ENCODE data around the gene TNRC6A. TPM values are rescaled to one million over a fixed set of nuclear protein-coding genes. Genes with fewer than 3 reads are reported as not detected.
"Not testable (repeated sequence)": the region's sequence is repeated elsewhere in the genome, so short reads cannot be mapped to it uniquely, and the experiment has no call there.

TNRC6A gene
- total RNA-seq, 2 experiments from 2014 or later: 47.4 to 49.3 TPM

GRCh38 chr16:24749310-24749709, 19.9 kb downstream of the TNRC6A start:
- CTCF ChIA-PET: interaction anchor here (0.6 to 2.4 kb wide), 4 partner anchors 10 to 19 kb away, joined by 3 to 5 read pairs (median 4); no protein-coding TSS in a partner anchor
- H3K36me3 Mint-ChIP-seq (ENCODE audit: low read depth): peaks cover 19% of the 10 kb centered on the region
- peaks cover 57% of the 10 kb centered on the region for H3K4me1 Mint-ChIP-seq
- no peaks in the 10 kb centered on the region for H3K27me3 Mint-ChIP-seq
- POLR2A ChIA-PET: no interaction called here
- no peaks in the 10 kb centered on the region for H3K9me3 Mint-ChIP-seq
- no peak for DNase-seq
- H3K27ac Mint-ChIP-seq: no peak overlapping the region
- no peak overlapping the region for H3K4me3 Mint-ChIP-seq

GRCh38 chr16:24749872-24750271, 20.4 kb downstream of the TNRC6A start:
- peaks cover 53% of the 10 kb centered on the region for H3K4me1 Mint-ChIP-seq
- DNase-seq, H3K9me3 Mint-ChIP-seq, POLR2A ChIA-PET, H3K4me3 Mint-ChIP-seq, H3K27me3 Mint-ChIP-seq, H3K27ac Mint-ChIP-seq: not testable (repeated sequence)
- peaks cover 19% of the 10 kb centered on the region for H3K36me3 Mint-ChIP-seq (ENCODE audit: low read depth)
- CTCF ChIA-PET: interaction anchor here (1.1 to 2.4 kb wide), 2 partner anchors 10 to 20 kb away, joined by 3 to 5 read pairs; no protein-coding TSS in a partner anchor

- DNase-seq: no peak
- POLR2A ChIA-PET: no interaction called here
- Mint-ChIP-seq H3K36me3 (ENCODE audit: low read depth) (peaks cover 10% of the 10 kb centered on the region), H3K27me3 (no peaks in the 10 kb centered on the region), H3K4me3 (no peak overlapping the region), H3K9me3 (no peaks in the 10 kb centered on the region), H3K27ac (no peak overlapping the region), H3K4me1 (peaks cover 32% of the 10 kb centered on the region)
- CTCF ChIA-PET: interaction anchor here (1.0 kb wide), 1 partner anchor 16 kb away, joined by 3 read pairs; no protein-coding TSS in a partner anchor
These were observed 23.5 kb downstream of the TNRC6A start for GRCh38 chr16:24753000-24753399.

GRCh38 chr16:24753437-24753836, 24.0 kb downstream of the TNRC6A start:
- Mint-ChIP-seq H3K36me3 (ENCODE audit: low read depth) (peaks cover 10% of the 10 kb centered on the region), H3K27ac (no peak overlapping the region), H3K4me1 (peaks cover 28% of the 10 kb centered on the region), H3K9me3 (no peaks in the 10 kb centered on the region), H3K4me3 (no peak overlapping the region), H3K27me3 (no peaks in the 10 kb centered on the region)
- POLR2A ChIA-PET: no interaction called here
- DNase-seq: no peak
- CTCF ChIA-PET: interaction anchor here (0.5 to 1.0 kb wide), 2 partner anchors 16 to 250 kb away, joined by 3 read pairs; no protein-coding TSS in a partner anchor

- ChIA-PET CTCF (interaction anchor here (0.9 kb wide), 1 partner anchor 11 kb away, joined by 3 read pairs; no protein-coding TSS in a partner anchor), POLR2A (no interaction called here)
- no peak for DNase-seq
These were observed 25.1 kb downstream of the TNRC6A start for GRCh38 chr16:24754543-24754942.

GRCh38 chr16:24755201-24755874, 25.9 kb downstream of the TNRC6A start:
- ChIA-PET CTCF (interaction anchor here (0.7 to 0.9 kb wide), 3 partner anchors 10 to 397 kb away, joined by 3 read pairs; no protein-coding TSS in a partner anchor), POLR2A (no interaction called here)
- Mint-ChIP-seq H3K27me3 (no peaks in the 10 kb centered on the region), H3K9me3 (no peaks in the 10 kb centered on the region), H3K27ac (no peak overlapping the region), H3K36me3 (ENCODE audit: low read depth) (peaks cover 5% of the 10 kb centered on the region), H3K4me1 (peaks cover 18% of the 10 kb centered on the region), H3K4me3 (no peak overlapping the region)
- DNase-seq: no peak

More at GRCh38 chr16:24754543-24754942, 25.1 kb downstream of the TNRC6A start:
- no peaks in the 10 kb centered on the region for H3K27me3 Mint-ChIP-seq
- peaks cover 5% of the 10 kb centered on the region for H3K36me3 Mint-ChIP-seq (ENCODE audit: low read depth)
- H3K4me1 Mint-ChIP-seq: peaks cover 18% of the 10 kb centered on the region
- no peak overlapping the region for H3K4me3 Mint-ChIP-seq
- H3K9me3 Mint-ChIP-seq: no peaks in the 10 kb centered on the region
- no peak overlapping the region for H3K27ac Mint-ChIP-seq

GRCh38 chr16:24758373-24758772, 28.9 kb downstream of the TNRC6A start:
- no peak for DNase-seq
- H3K36me3 Mint-ChIP-seq (ENCODE audit: low read depth): peaks cover 5% of the 10 kb centered on the region
- H3K4me1 Mint-ChIP-seq: peaks cover 7% of the 10 kb centered on the region
- no peak overlapping the region for H3K27ac Mint-ChIP-seq
- CTCF ChIA-PET: interaction anchor here (0.6 to 1.1 kb wide), 2 partner anchors 21 to 265 kb away, joined by 3 to 5 read pairs; no protein-coding TSS in a partner anchor
- H3K9me3 Mint-ChIP-seq: no peaks in the 10 kb centered on the region
- POLR2A ChIA-PET: no interaction called here
- no peak overlapping the region for H3K4me3 Mint-ChIP-seq
- no peaks in the 10 kb centered on the region for H3K27me3 Mint-ChIP-seq

- no peaks in the 10 kb centered on the region for H3K27me3 Mint-ChIP-seq
- peaks cover 9% of the 10 kb centered on the region for H3K4me1 Mint-ChIP-seq
- POLR2A ChIA-PET: no interaction called here
- H3K27ac Mint-ChIP-seq: no peak overlapping the region
- H3K36me3 Mint-ChIP-seq (ENCODE audit: low read depth): peaks cover 8% of the 10 kb centered on the region
- no peak overlapping the region for H3K4me3 Mint-ChIP-seq
- H3K9me3 Mint-ChIP-seq: no peaks in the 10 kb centered on the region
- no peak for DNase-seq
- CTCF ChIA-PET: interaction anchor here (1.1 kb wide), 1 partner anchor 22 kb away, joined by 3 read pairs; no protein-coding TSS in a partner anchor
These were observed 29.6 kb downstream of the TNRC6A start for GRCh38 chr16:24759006-24759405.

- no peaks in the 10 kb centered on the region for H3K9me3 Mint-ChIP-seq
- POLR2A ChIA-PET: no interaction called here
- no peak overlapping the region for H3K4me3 Mint-ChIP-seq
- peaks cover 7% of the 10 kb centered on the region for H3K4me1 Mint-ChIP-seq
- no peaks in the 10 kb centered on the region for H3K27me3 Mint-ChIP-seq
- no peak for DNase-seq
- H3K27ac Mint-ChIP-seq: no peak overlapping the region
- CTCF ChIA-PET: interaction anchor here (0.6 to 1.6 kb wide), 3 partner anchors 48 to 265 kb away, joined by 3 to 4 read pairs (median 4); no protein-coding TSS in a partner anchor
- peaks cover 13% of the 10 kb centered on the region for H3K36me3 Mint-ChIP-seq (ENCODE audit: low read depth)
These were observed 32.1 kb downstream of the TNRC6A start for GRCh38 chr16:24761526-24761925.

- peaks cover 12% of the 10 kb centered on the region for H3K4me1 Mint-ChIP-seq
- H3K9me3 Mint-ChIP-seq: no peaks in the 10 kb centered on the region
- ChIA-PET POLR2A (no interaction called here), CTCF (interaction anchor here (1.4 kb wide), 1 partner anchor 10 kb away, joined by 3 read pairs; no protein-coding TSS in a partner anchor)
- H3K27ac Mint-ChIP-seq: no peak overlapping the region
- no peaks in the 10 kb centered on the region for H3K27me3 Mint-ChIP-seq
- H3K4me3 Mint-ChIP-seq: no peak overlapping the region
- peaks cover 23% of the 10 kb centered on the region for H3K36me3 Mint-ChIP-seq (ENCODE audit: low read depth)
- no peak for DNase-seq
These were observed 35.5 kb downstream of the TNRC6A start for GRCh38 chr16:24764916-24765315.

GRCh38 chr16:24766057-24766456, 36.6 kb downstream of the TNRC6A start:
- peaks cover 21% of the 10 kb centered on the region for H3K4me1 Mint-ChIP-seq
- ChIA-PET CTCF (interaction anchor here (1.4 kb wide), 1 partner anchor 11 kb away, joined by 3 read pairs; no protein-coding TSS in a partner anchor), POLR2A (no interaction called here)
- no peak overlapping the region for H3K4me3 Mint-ChIP-seq
- H3K9me3 Mint-ChIP-seq: no peaks in the 10 kb centered on the region
- no peak overlapping the region for H3K27ac Mint-ChIP-seq
- H3K27me3 Mint-ChIP-seq: no peaks in the 10 kb centered on the region
- peaks cover 24% of the 10 kb centered on the region for H3K36me3 Mint-ChIP-seq (ENCODE audit: low read depth)
- no peak for DNase-seq

GRCh38 chr16:24769806-24770205, 40.4 kb downstream of the TNRC6A start:
- H3K27ac Mint-ChIP-seq: no peak overlapping the region
- DNase-seq: no peak
- no peaks in the 10 kb centered on the region for H3K9me3 Mint-ChIP-seq
- no peaks in the 10 kb centered on the region for H3K27me3 Mint-ChIP-seq
- H3K36me3 Mint-ChIP-seq (ENCODE audit: low read depth): peaks cover 25% of the 10 kb centered on the region
- ChIA-PET POLR2A (no interaction called here), CTCF (no interaction called here)
- H3K4me1 Mint-ChIP-seq: peaks cover 14% of the 10 kb centered on the region
- H3K4me3 Mint-ChIP-seq: no peak overlapping the region

GRCh38 chr16:24771132-24771778, 41.8 kb downstream of the TNRC6A start:
- Mint-ChIP-seq H3K9me3 (no peaks in the 10 kb centered on the region), H3K4me1 (peaks cover 14% of the 10 kb centered on the region), H3K4me3 (no peak overlapping the region), H3K27ac (no peak overlapping the region), H3K27me3 (no peaks in the 10 kb centered on the region), H3K36me3 (ENCODE audit: low read depth) (peaks cover 24% of the 10 kb centered on the region)
- DNase-seq: no peak
- ChIA-PET POLR2A (no interaction called here), CTCF (no interaction called here)
